Neural progenitor cell (in vitro differentiated cells): Measurements from ENCODE around the gene CACHD1. TPM values are rescaled to one million over a fixed set of nuclear protein-coding genes. Genes with fewer than 3 reads are reported as not detected.

Experiments used
- DNase-seq: peaks from one replicate; pipeline ENCODE4 v3.0.0-alpha.2; 2016; ENCODE audit warnings: low spot score
- H2AFZ ChIP-seq: fragments of 200-600 bp; sonication (generic); replicated peaks from 2 replicates; pipeline ENCODE4 v1.6.1; 2016; ENCODE audit warnings: antibody characterized with exemption
- H3F3A ChIP-seq: fragments of 200-600 bp; sonication (generic); 2 replicates; pipeline ENCODE4 v1.6.1; 2016; ENCODE audit warnings: antibody characterized with exemption, low read depth
- H3K27ac ChIP-seq: fragments of 200-600 bp; sonication (generic); 2 replicates; pipeline ENCODE4 v1.5.1; 2016; ENCODE audit warnings: mild to moderate bottlenecking
- H3K27me3 ChIP-seq: fragments of 200-600 bp; sonication (generic); 2 replicates; pipeline ENCODE4 v1.6.1; 2016; ENCODE audit warnings: mild to moderate bottlenecking, moderate library complexity
- H3K36me3 ChIP-seq: fragments of 200-600 bp; sonication (generic); 2 replicates; pipeline ENCODE4 v1.5.1; 2016
- H3K4me1 ChIP-seq: fragments of 200-600 bp; sonication (generic); 2 replicates; pipeline ENCODE4 v1.6.1; 2016; ENCODE audit warnings: mixed run types
- H3K4me2 ChIP-seq: fragments of 200-600 bp; sonication (generic); 2 replicates; pipeline ENCODE4 v1.6.1; 2016
- H3K4me3 ChIP-seq: fragments of 200-600 bp; sonication (generic); 2 replicates; pipeline ENCODE4 v1.5.1; 2016
- H3K79me2 ChIP-seq: fragments of 200-600 bp; sonication (generic); 2 replicates; pipeline ENCODE4 v1.6.1; 2016; ENCODE audit warnings: low read depth
- H3K9ac ChIP-seq: fragments of 200-600 bp; sonication (generic); 2 replicates; pipeline ENCODE4 v1.6.1; 2016
- H3K9me3 ChIP-seq: fragments of 200-600 bp; sonication (generic); 2 replicates; pipeline ENCODE4 v1.5.1; 2016; ENCODE audit warnings: low read depth
- H4K20me1 ChIP-seq: fragments of 200-600 bp; sonication (generic); 2 replicates; pipeline ENCODE4 v1.6.1; 2016; ENCODE audit warnings: low read depth
- H3K27ac Mint-ChIP-seq: 3 replicates; pipeline ENCODE4 v1.8.0; 2021; ENCODE audit warnings: mixed read lengths
- H3K27me3 Mint-ChIP-seq: 2 replicates; pipeline ENCODE4 v1.8.0; 2022; ENCODE audit warnings: low read depth, mild to moderate bottlenecking, inconsistent platforms, moderate library complexity, mixed read lengths; ENCODE audit not compliant: insufficient read depth
- H3K36me3 Mint-ChIP-seq: 3 replicates; pipeline ENCODE4 v1.8.0; 2021; ENCODE audit warnings: mixed read lengths
- H3K4me1 Mint-ChIP-seq: 3 replicates; pipeline ENCODE4 v1.8.0; 2021; ENCODE audit warnings: mixed read lengths
- H3K4me3 Mint-ChIP-seq: 3 replicates; pipeline ENCODE4 v1.8.0; 2021; ENCODE audit warnings: mild to moderate bottlenecking, moderate library complexity, mixed read lengths
- H3K9me3 Mint-ChIP-seq: 3 replicates; pipeline ENCODE4 v1.8.0; 2020; ENCODE audit warnings: mixed read lengths
- CTCF ChIP-seq: fragments of 200-600 bp; sonication (generic); IDR thresholded peaks from 2 replicates; pipeline ENCODE4 v1.5.1; 2017; ENCODE audit warnings: antibody characterized with exemption, mild to moderate bottlenecking
- EZH2 ChIP-seq: fragments of 200-600 bp; sonication (generic); IDR thresholded peaks from 2 replicates; pipeline ENCODE4 v1.6.1; 2017; ENCODE audit warnings: antibody characterized with exemption, mild to moderate bottlenecking, moderate library complexity
- EZH2phosphoT487 ChIP-seq: fragments of 200-600 bp; sonication (generic); IDR thresholded peaks from 2 replicates; pipeline ENCODE4 v1.6.1; 2017; ENCODE audit warnings: antibody characterized with exemption
- total RNA-seq: library from RNA; depleted of rRNA; stranded (reverse); fragments of >200 nt; gene quantifications from 2 replicates; pipeline ENCODE4 v1.2.3, GENCODE V29; 2015; ENCODE audit warnings: low replicate concordance

The CACHD1 gene
- total RNA-seq, 1 donor from 2014 or later, result 61.0 TPM

- TF ChIP-seq EZH2phosphoT487 (no peak), EZH2 (no peak), CTCF (no peak)
- no peak overlapping the region for H3K4me2 ChIP-seq
- no peaks in the 10 kb centered on the region for H3K36me3 ChIP-seq
- no peaks in the 10 kb centered on the region for H4K20me1 ChIP-seq
- no peak overlapping the region for H2AFZ ChIP-seq
- Mint-ChIP-seq H3K27me3 (peaks cover 7% of the 10 kb centered on the region), H3K4me3 (no peak overlapping the region), H3K27ac (no peak overlapping the region), H3K9me3 (no peaks in the 10 kb centered on the region), H3K4me1 (no peaks in the 10 kb centered on the region), H3K36me3 (no peaks in the 10 kb centered on the region)
- H3K4me3 ChIP-seq, result no peak overlapping the region
- H3K27ac ChIP-seq, result no peak overlapping the region
- no peaks in the 10 kb centered on the region for H3K79me2 ChIP-seq
- H3K9me3 ChIP-seq, result no peaks in the 10 kb centered on the region
- H3F3A ChIP-seq, result no peaks in the 10 kb centered on the region
- no peaks in the 10 kb centered on the region for H3K4me1 ChIP-seq
- no peak overlapping the region for H3K9ac ChIP-seq
- no peak for DNase-seq
- H3K27me3 ChIP-seq, result no peaks in the 10 kb centered on the region
These were observed 16.2 kb upstream of the CACHD1 start for GRCh38 chr1:64453688-64454087.

- Histone ChIP-seq H3K9me3 (no peaks in the 10 kb centered on the region), H2AFZ (no peak overlapping the region), H3K9ac (no peak overlapping the region), H3F3A (no peaks in the 10 kb centered on the region), H3K4me3 (no peak overlapping the region), H4K20me1 (no peaks in the 10 kb centered on the region), H3K27me3 (no peaks in the 10 kb centered on the region), H3K27ac (no peak overlapping the region), H3K79me2 (no peaks in the 10 kb centered on the region), H3K4me2 (no peak overlapping the region), H3K4me1 (no peaks in the 10 kb centered on the region), H3K36me3 (no peaks in the 10 kb centered on the region)
- no peaks in the 10 kb centered on the region for H3K9me3 Mint-ChIP-seq
- no peak for DNase-seq
- H3K36me3 Mint-ChIP-seq, result no peaks in the 10 kb centered on the region
- H3K4me3 Mint-ChIP-seq, result no peak overlapping the region
- peaks cover 7% of the 10 kb centered on the region for H3K27me3 Mint-ChIP-seq
- H3K27ac Mint-ChIP-seq, result no peak overlapping the region
- TF ChIP-seq EZH2phosphoT487, result no peak
- no peak for TF ChIP-seq CTCF
- no peaks in the 10 kb centered on the region for H3K4me1 Mint-ChIP-seq
These were observed 11.0 kb upstream of the CACHD1 start for GRCh38 chr1:64458915-64459314.

- no peak for DNase-seq
- Mint-ChIP-seq H3K27me3 (peaks cover 4% of the 10 kb centered on the region), H3K4me1 (no peaks in the 10 kb centered on the region), H3K36me3 (no peaks in the 10 kb centered on the region), H3K27ac (no peak overlapping the region), H3K9me3 (no peaks in the 10 kb centered on the region), H3K4me3 (no peak overlapping the region)
- no peaks in the 10 kb centered on the region for H3K9me3 ChIP-seq
- no peak overlapping the region for H2AFZ ChIP-seq
- H3F3A ChIP-seq, result no peaks in the 10 kb centered on the region
- no peak overlapping the region for H3K4me2 ChIP-seq
- no peaks in the 10 kb centered on the region for H3K79me2 ChIP-seq
- no peaks in the 10 kb centered on the region for H3K4me1 ChIP-seq
- no peak for TF ChIP-seq CTCF
- TF ChIP-seq EZH2phosphoT487, result no peak
- no peak for TF ChIP-seq EZH2
- H3K4me3 ChIP-seq, result no peak overlapping the region
- H3K27ac ChIP-seq, result no peak overlapping the region
- no peaks in the 10 kb centered on the region for H3K27me3 ChIP-seq
- H3K36me3 ChIP-seq, result no peaks in the 10 kb centered on the region
- H4K20me1 ChIP-seq, result no peaks in the 10 kb centered on the region
- no peak overlapping the region for H3K9ac ChIP-seq
These were observed 10.2 kb upstream of the CACHD1 start for GRCh38 chr1:64459743-64460142.

DNA sequence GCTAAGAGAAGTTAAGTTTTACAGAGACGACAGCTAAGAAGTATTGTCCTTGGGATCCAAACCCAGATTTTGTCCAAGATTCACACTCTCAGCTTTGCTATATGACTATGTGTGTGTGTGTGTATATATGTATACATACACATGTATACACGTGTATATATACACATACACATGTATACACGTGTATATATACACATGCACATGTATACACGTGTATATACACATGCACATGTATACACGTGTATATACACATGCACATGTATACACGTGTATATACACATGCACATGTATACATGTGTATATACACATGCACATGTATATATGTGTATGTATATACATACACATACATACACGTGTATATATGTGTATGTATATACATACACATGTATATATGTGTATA is 3.9 kb upstream of the CACHD1 start:
- Mint-ChIP-seq H3K9me3 (no peaks in the 10 kb centered on the region), H3K27ac (no peak overlapping the region), H3K36me3 (peaks cover 3% of the 10 kb centered on the region), H3K27me3 (peaks cover 8% of the 10 kb centered on the region), H3K4me3 (no peak overlapping the region), H3K4me1 (peaks cover 8% of the 10 kb centered on the region)
- Histone ChIP-seq H3K4me2 (no peak overlapping the region), H3K27ac (no peak overlapping the region), H3K4me1 (no peaks in the 10 kb centered on the region), H4K20me1 (no peaks in the 10 kb centered on the region), H3K79me2 (peaks cover 6% of the 10 kb centered on the region), H2AFZ (no peak overlapping the region), H3K9ac (no peak overlapping the region), H3K4me3 (no peak overlapping the region), H3K27me3 (peaks cover 32% of the 10 kb centered on the region), H3K9me3 (no peaks in the 10 kb centered on the region), H3K36me3 (no peaks in the 10 kb centered on the region), H3F3A (peaks cover 18% of the 10 kb centered on the region)
- TF ChIP-seq CTCF, result no peak
- TF ChIP-seq EZH2, result no peak
- no peak for TF ChIP-seq EZH2phosphoT487
- no peak for DNase-seq
